ENCODE data around the gene MIS18A. TPM values are rescaled to one million over a fixed set of nuclear protein-coding genes. Genes with fewer than 3 reads are reported as not detected.
A peak's percentile ranks its signal among the peaks of the same experiment; 100 is the strongest.

Gene MIS18A
- total RNA-seq, 3 donors from 2014 or later = 4.2 to 10.8 (median 7.2) TPM

DNA sequence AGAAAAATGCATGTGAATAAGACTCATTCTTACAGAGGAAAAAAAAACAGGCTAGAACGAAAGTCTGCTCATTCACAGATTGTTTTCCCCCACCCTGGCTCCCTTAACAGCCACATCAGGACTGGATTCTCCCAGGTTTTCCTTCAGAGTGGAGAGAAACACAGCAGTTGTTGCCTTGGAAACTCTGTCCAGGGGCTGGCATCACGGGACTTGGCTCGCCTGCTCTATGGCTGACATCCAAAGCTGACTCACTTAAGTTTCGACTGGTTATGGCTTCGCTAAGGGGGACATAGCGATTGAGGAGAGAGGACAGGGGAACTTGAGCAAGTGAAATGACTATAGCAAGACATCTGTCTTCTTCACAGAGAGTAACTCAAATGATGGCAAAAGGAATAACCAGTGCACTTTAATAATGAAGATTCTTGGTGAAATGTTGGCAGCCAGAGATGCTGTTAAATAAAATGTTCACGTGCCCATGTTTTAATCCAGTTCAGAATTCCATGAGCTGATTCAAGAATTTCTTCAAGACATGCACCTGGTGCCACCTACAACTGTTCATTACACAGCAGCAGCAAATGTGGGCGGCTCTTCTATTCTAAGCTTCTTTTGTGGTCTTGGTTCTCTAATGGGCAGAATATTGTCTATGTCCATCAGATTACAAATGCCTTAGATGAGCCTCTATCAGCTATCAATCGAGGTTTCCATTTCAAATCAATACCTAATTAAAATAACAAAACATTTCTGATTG, 21.8 kb downstream of the MIS18A start:
- intact Hi-C loops (cut with DNase I; ENCODE audit: low total_unique reads) = loop anchor here (2.0 to 5.0 kb wide), 2 partner anchors 385 to 466 kb away; partner anchors contain the start of gene HUNK
- Histone ChIP-seq H3K27me3 (no peaks in the 10 kb centered on the region), H3K36me3 (no peaks in the 10 kb centered on the region), H3K27ac (peak overlapping the region; percentile 2 to 22), H3K4me1 (no peaks in the 10 kb centered on the region), H3K9me3 (no peaks in the 10 kb centered on the region), H3K4me3 (no peak overlapping the region)
- DNase-seq (ENCODE audit: low spot score in 2 of 2) = peak in 1 of 2 donors; percentile 66
- TF ChIP-seq POLR2A (IDR thresholded peaks at IDR 0.05) (no peak), POLR2AphosphoS5 (IDR thresholded peaks at IDR 0.05) (peak in 1 of 3 donors; percentile 17)

DNA sequence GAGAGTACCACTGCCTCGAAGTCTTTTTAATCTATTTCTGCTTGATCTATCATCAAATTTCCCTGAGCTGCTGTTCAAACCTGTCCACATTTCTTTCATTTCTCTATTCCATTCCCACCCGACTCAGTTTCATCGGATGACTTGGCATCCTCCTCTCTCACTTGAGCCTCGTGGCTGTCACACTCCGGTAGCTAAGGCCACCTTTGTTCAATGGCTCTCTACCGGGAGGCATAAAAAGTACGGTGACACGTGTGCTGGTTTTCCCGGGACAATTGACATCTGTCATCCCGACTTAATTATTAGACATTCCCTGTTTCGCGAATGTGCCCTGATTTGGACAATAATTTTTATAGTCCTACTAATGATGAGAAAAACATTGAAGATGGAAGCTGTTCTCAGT, 22.6 kb downstream of the MIS18A start:
- Histone ChIP-seq H3K9me3 (no peaks in the 10 kb centered on the region), H3K27me3 (no peaks in the 10 kb centered on the region), H3K4me3 (no peak overlapping the region), H3K4me1 (no peaks in the 10 kb centered on the region), H3K27ac (peak overlapping the region; percentile 2 to 22), H3K36me3 (no peaks in the 10 kb centered on the region)
- intact Hi-C loops (cut with DNase I; ENCODE audit: low total_unique reads) = loop anchor here (2.0 to 5.0 kb wide), 2 partner anchors 384 to 465 kb away; partner anchors contain the start of gene HUNK
- no peak for TF ChIP-seq POLR2AphosphoS5 (IDR thresholded peaks at IDR 0.05)
- TF ChIP-seq, protein P1, sequence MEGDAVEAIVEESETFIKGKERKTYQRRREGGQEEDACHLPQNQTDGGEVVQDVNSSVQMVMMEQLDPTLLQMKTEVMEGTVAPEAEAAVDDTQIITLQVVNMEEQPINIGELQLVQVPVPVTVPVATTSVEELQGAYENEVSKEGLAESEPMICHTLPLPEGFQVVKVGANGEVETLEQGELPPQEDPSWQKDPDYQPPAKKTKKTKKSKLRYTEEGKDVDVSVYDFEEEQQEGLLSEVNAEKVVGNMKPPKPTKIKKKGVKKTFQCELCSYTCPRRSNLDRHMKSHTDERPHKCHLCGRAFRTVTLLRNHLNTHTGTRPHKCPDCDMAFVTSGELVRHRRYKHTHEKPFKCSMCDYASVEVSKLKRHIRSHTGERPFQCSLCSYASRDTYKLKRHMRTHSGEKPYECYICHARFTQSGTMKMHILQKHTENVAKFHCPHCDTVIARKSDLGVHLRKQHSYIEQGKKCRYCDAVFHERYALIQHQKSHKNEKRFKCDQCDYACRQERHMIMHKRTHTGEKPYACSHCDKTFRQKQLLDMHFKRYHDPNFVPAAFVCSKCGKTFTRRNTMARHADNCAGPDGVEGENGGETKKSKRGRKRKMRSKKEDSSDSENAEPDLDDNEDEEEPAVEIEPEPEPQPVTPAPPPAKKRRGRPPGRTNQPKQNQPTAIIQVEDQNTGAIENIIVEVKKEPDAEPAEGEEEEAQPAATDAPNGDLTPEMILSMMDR (IDR thresholded peaks at IDR 0.05) = no peak
- no peak for TF ChIP-seq POLR2A (IDR thresholded peaks at IDR 0.05)
- no peak for DNase-seq (ENCODE audit: low spot score in 2 of 2)

DNA sequence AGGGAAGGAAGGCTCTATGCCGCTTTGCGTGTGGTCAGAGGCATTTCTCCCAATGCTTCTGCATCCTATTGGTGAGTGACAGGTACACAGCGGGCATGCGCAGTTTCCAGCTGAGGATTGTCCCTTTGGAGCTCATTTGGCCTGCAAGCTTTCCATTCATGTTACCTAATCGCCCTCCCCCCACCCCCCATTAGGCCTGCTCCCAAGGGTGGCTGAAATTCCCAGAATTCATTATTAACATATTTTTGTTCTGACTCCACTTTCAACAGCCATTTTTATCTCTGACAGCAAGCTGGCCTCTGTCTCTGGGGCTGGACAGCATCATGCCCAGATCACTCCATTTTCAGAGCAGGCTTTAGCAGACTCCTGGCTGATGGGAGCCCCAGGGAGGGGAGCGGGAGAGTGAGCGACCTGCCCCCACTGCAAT, 25.6 kb downstream of the MIS18A start:
- H3K4me1 ChIP-seq = no peaks in the 10 kb centered on the region
- H3K27me3 ChIP-seq = no peaks in the 10 kb centered on the region
- TF ChIP-seq POLR2AphosphoS5 (IDR thresholded peaks at IDR 0.05) (peak in 1 of 3 donors; percentile 60), POLR2A (IDR thresholded peaks at IDR 0.05) (no peak)
- TF ChIP-seq, protein P1 (IDR thresholded peaks at IDR 0.05) = no peak
- no peaks in the 10 kb centered on the region for H3K9me3 ChIP-seq
- no peaks in the 10 kb centered on the region for H3K36me3 ChIP-seq
- no peak for DNase-seq (ENCODE audit: low spot score in 2 of 2)
- no peak overlapping the region for H3K4me3 ChIP-seq
- H3K27ac ChIP-seq = no peak overlapping the region
- intact Hi-C loops (cut with DNase I; ENCODE audit: low total_unique reads) = no loop called here

DNA sequence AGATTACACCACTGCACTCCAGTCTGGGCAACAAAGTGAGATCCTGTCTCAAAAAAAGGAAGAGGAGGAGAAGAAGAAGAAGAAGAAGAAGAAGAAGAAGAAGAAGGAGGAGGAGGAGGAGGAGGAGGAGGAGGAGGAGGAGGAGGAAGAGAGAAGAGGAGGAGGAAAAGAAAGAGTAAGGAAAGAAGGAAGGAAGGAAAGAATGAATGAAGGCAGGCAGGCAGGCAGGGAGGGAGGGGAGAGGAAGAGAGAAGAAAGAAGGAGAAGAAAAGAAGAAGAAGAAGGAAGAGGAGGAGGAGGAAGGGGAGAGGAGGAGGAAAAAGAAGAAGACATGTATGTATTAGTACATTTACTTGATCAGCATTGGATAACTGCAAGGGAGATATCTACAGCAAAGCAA, 26.7 kb downstream of the MIS18A start:
- DNase-seq (ENCODE audit: low spot score in 2 of 2) = no peak
- no peaks in the 10 kb centered on the region for H3K27me3 ChIP-seq
- intact Hi-C loops (cut with DNase I; ENCODE audit: low total_unique reads) = no loop called here
- no peak overlapping the region for H3K27ac ChIP-seq
- H3K4me1 ChIP-seq = no peaks in the 10 kb centered on the region
- H3K36me3 ChIP-seq = no peaks in the 10 kb centered on the region
- H3K4me3 ChIP-seq = no peak overlapping the region
- no peaks in the 10 kb centered on the region for H3K9me3 ChIP-seq
- TF ChIP-seq POLR2A (IDR thresholded peaks at IDR 0.05) (no peak), POLR2AphosphoS5 (IDR thresholded peaks at IDR 0.05) (no peak)
- TF ChIP-seq, protein P1 (IDR thresholded peaks at IDR 0.05) = no peak

DNA sequence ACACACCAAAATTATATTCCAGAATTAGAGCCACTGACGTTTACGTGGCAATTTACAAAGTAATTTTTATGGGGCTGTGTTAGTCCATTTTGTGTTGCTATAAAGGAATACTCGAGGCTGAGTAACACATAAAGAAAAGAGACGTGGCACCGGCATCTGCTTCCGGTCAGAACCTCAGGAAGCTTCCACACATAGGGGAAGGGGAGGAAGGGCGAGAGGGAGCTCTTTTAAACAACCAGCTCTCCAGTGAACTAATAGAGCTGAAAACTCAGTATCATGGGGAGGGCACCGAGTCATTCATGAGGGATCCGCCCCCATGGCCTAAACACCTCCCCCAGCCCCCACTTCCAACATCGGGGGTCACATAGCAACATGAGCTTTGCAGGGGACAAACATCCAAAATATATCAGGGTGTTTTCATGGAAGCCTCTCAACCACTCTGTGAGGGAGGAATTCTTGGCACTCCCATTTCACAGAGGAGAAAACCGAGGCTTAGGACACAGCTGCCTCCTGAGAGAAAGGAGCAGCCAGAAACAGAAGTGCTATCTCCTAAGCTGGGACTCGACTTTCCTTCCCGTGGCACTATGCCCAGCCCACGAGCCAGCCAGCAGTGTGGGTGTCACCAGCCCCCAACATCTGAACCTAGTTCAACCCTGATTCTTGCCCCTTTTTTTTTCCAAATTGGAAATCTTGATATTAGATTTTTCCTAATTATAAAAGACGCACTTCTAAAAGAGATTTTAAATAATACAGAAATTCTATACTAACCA, 29.2 kb downstream of the MIS18A start:
- intact Hi-C loops (cut with DNase I; ENCODE audit: low total_unique reads) = no loop called here
- TF ChIP-seq POLR2A (IDR thresholded peaks at IDR 0.05) = no peak
- TF ChIP-seq, protein P1 (IDR thresholded peaks at IDR 0.05) = no peak
- no peak for TF ChIP-seq POLR2AphosphoS5 (IDR thresholded peaks at IDR 0.05)
- Histone ChIP-seq H3K27me3 (no peaks in the 10 kb centered on the region), H3K4me1 (no peaks in the 10 kb centered on the region), H3K9me3 (no peaks in the 10 kb centered on the region), H3K27ac (no peak overlapping the region), H3K4me3 (no peak overlapping the region), H3K36me3 (no peaks in the 10 kb centered on the region)
- no peak for DNase-seq (ENCODE audit: low spot score in 2 of 2)
